HG03457 (cell line): Measurements from ENCODE around the gene KIRREL3.

Source experiments
- ATAC-seq: cut with Tn5 transposase; IDR thresholded peaks from one replicate; pipeline ENCODE4 v1.9.1; 2021; ENCODE audit warnings: moderate number of reproducible peaks; ENCODE audit not compliant: unreplicated experiment

KIRREL3 gene

DNA sequence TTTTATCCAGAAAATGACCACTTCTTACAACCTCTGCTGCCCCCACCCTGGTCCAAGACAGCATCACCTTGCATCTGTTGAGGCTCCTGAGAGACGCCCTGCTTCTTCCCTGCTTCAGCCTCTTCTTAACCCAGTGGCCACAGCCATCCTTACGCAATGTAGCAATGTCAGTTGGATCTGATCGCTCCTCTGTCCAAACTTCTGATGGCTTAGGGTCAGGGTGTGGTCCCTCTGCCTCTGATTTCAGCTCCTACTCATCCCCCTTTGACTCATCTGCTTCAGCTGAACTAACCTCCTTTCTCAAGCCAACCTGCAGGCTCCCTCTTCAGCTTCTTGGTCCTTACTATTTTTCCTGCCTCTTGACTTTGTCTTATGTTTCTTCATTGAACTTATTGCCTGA is 280.8 kb downstream of the KIRREL3 start:
- no peak for ATAC-seq

DNA sequence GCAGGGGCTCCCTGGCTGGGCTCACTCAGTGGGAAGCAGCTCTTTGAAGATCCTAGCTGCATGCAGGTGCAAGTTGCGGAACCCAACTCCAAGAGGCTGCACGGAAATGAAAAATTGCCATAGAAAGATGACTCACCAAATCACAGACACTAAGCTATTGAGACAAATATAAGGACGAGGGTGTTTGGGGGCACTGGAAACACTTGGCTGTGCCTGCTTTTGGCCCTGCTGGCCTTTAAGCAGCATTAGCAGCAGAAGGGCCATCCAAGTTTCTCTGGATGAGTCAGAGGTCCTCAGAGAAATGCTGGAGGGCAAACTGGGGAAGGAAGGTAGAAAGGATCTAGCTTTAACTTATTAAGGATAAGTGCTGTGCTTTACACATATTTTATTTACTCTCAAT is 282.3 kb downstream of the KIRREL3 start:
- ATAC-seq, result no peak

DNA sequence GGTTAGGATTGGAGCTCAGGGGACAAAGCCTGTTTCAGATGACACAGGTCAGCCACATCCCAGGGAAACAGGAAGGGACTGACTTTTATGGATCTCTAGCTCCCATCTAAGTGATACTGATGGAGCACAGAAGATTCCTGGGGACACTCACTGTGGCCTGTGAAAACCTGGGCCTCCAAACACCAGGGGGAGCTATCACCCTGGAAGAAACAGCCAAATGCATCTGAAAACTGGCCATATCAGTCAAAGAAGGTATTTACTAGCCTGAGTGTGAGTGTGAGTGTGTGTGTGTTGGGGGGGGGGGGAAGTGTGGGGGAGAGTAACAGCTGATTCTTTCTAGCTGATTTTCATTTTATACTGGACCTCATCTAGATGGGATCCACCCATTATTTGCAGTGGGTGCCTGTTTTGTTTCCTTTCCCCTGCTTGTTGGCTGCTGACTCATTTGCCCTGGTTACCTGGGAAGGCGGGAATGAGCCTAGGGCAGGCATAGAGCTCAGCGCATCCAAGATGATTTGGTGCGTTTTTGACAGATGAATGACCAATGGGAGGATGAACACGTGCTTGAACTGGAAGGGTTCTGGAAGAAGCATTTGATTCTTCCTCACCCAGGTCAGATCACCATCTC is 284.0 kb downstream of the KIRREL3 start:
- no peak for ATAC-seq

DNA sequence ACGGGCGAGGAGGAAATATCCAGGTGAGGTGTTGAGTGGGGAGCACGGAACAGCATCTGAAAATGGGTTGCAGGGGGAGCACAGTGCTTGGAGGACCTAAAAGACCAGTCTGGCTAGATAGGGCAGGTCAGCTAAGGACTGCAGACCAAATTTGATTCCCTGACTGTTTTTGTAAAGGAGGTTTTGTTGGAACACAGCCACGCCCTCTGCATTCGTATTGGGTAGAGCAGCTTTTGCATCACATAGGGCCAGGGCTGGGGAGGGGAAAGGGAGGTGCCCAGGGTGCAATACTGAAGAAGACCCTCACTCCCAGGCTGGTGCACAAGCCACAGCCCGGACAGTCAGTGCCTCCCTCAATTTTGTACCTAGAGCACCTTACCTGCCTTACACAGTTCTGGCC is 286.8 kb downstream of the KIRREL3 start:
- no peak for ATAC-seq

DNA sequence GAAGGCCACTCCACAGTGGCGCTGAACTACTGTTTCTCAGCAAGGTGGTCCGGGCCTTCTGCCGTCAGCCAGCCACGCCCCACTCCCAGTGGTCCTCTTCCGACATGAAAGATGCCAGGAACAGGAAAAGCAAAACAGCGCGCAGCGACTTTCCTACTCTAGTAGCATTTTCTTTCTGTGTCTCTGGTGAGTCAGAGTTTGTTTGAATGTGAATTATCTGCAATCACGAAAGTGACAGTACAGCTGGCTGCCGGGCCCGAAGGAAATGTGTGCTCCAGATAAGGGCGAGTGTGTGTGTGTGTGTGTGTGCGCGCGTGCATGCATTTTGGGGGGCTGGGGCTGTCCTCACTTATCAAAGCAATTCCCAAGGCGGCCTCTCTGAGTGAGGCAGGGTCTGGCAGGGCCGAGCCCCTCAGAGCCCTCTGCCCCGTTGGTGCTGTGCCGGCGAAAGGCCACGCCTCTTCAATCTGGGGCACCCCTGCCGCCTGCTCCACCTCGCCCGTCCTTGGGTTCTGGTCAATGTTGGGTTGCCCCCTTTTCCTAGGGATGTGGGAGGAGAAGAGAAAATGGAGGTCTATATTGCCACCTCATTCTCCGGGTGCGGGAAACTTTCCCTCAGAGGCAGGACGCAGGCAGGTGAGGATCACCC is 288.5 kb downstream of the KIRREL3 start:
- ATAC-seq, result no peak

DNA sequence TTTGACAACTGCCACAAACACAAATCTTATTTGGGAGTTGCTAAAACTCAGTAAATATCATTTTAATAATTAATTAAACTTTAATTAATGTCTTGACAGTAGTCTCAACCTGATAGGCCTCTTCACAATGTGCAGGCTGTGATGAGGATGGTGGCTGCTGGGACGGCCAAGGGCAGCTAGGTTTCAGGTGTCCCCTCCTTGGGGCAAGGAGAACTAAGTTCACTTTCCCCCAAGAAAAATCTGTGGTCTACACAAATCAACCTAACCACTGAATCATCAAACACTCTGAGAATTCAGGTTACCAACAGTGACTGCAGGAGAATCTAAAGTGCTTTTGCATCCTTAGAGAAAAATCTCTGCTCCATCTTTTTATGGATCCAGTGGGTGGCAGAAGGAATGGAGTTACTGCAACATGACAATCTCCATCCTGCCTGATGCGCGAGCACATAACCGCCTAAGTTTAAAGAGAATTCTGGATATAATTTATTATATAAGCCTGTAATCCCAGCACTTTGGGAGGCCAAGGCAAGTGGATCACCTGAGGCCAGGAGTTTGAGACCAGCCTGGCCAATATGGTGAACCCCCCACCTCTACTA is 289.7 kb downstream of the KIRREL3 start:
- no peak for ATAC-seq

DNA sequence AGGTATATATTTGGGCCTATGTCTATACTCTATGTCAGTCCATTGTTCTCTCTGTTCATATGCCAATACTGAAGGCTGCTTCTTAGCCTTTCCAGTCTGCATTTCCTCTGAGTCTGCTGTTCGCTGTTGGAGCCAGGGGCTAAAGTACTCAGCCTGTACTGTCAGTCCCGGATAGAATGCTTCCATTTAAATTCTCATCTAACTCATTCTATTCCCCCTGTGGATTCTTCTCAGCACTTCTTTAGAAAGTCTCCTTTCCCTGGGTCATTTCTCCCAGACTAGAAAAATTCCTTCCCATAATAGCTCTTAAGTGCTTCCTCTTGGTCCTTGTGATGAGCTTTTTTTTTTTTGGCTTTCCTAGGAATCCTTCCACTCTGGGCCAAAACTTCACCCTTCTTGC is 293.1 kb downstream of the KIRREL3 start:
- ATAC-seq, result no peak

- no peak for ATAC-seq
Observed at GRCh38 chr11:126704096-126704495, 296.5 kb downstream of the KIRREL3 start.

GRCh38 chr11:126703662-126704061 is 296.9 kb downstream of the KIRREL3 start:
- ATAC-seq, result no peak

- ATAC-seq, result no peak
Observed at GRCh38 chr11:126702987-126703386, 297.6 kb downstream of the KIRREL3 start.

GRCh38 chr11:126702165-126702720 is 298.3 kb downstream of the KIRREL3 start:
- no peak for ATAC-seq

DNA sequence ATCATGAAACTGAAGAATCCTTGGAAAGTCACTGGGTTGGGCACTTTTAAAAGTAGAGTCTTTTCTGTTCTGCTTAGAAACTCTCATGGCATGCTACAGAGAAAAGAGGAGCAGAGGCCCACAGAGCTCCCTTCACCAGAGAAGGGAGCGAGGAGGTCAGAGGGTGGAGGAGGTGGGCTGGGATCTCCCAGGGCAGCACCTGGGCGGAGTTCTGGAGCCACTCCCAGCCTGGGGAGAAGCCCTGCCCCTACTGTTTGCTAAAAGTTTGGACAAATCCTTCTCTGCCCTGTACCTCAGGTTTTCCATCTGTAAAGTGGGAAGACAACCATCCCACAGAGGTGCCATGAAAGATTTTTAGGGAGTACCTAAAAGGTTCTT is 299.1 kb downstream of the KIRREL3 start:
- ATAC-seq, result no peak

- ATAC-seq, result no peak
Observed at GRCh38 chr11:126700768-126701519, 299.6 kb downstream of the KIRREL3 start.

DNA sequence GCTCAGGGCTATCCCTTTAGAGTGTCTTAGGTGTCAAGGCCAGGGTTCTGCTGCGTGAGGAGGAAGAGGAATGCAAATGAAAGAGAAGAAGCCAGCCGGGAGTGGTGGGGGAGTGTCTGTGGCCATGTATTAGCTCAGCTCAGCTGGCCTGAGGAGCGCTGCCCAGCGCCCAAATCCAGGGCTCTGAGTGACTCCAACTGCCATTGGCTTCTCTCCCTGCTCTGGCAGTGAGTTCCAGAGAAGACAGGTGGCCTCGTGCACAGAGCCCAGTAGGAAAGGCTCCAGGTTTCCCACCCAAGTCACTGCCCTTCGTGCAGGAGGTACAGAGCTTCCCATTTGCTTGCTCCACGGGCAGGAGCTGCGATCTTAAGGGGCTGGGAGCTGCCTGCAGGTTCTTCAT is 302.0 kb downstream of the KIRREL3 start:
- no peak for ATAC-seq

- no peak for ATAC-seq
Observed at GRCh38 chr11:126697936-126698335, 302.6 kb downstream of the KIRREL3 start.

GRCh38 chr11:126696982-126697381 is 303.6 kb downstream of the KIRREL3 start:
- ATAC-seq, result no peak

GRCh38 chr11:126695293-126695692 is 305.3 kb downstream of the KIRREL3 start:
- ATAC-seq, result no peak

DNA sequence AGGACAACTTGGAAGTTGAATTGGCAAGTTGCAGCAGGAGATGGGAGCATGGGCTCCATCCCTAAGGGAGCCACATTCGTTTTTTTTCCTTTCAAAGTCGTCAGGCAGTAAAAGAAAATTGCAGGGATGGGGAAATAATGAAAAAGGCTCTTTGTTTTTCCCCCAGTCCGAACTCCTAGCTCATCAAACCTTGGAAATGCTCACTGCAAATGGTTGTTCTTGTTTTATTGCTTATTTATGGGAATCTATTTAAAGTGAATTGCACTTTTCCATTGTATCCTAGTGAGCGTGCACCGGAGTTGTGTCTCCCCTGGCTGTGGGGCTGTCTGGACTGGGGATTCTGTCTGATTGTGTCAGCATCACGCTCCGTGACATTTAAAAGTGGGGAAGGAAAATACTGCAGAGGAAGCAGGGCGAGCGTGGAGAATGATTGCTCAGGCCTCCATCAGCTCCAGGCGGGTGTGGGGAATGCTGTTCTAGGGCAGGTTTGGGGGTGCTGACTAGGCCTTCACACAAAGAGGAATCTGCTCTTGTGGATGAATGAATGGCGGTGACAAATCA is 306.4 kb downstream of the KIRREL3 start:
- no peak for ATAC-seq

GRCh38 chr11:126687477-126687876 is 313.1 kb downstream of the KIRREL3 start:
- ATAC-seq, result no peak

DNA sequence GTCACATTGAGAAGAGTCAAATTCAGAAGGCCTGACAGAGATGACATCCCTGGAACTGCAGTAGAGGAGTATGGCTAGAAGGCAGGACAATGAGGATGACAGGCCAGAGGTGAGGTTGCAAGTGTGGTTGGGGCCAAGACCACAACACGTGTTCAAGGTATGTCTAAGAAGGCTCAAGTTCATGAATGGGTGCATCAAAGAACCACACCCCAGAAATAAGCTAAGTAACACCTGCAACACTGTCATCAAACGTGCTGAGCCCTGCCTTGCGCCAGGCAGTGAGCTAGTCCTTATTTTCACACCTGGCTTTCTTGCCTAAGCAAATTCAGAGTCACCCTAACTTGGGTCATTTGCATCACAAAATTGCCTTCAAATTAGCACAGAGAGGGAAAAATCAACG is 313.6 kb downstream of the KIRREL3 start:
- no peak for ATAC-seq
